Neutrophil (primary cell): ENCODE results near the gene AQP6.

Source experiments
- H3K27ac ChIP-seq: fragments of 200-600 bp; sonication (generic); 2 replicates; pipeline ENCODE4 v1.5.1; 2016; ENCODE audit warnings: mild to moderate bottlenecking, moderate library complexity
- H3K27me3 ChIP-seq: fragments of 200-600 bp; sonication (generic); 2 replicates; pipeline ENCODE4 v1.6.0; 2016; ENCODE audit warnings: mild to moderate bottlenecking
- H3K36me3 ChIP-seq: fragments of 200-600 bp; sonication (generic); 2 replicates; pipeline ENCODE4 v1.5.1; 2017
- H3K4me1 ChIP-seq, 2 experiments: fragments of 200-600 bp in 1 of 2; sonication (generic) in 1 of 2; 1 replicate in 1 of 2; 2 replicates in 1 of 2; pipeline versions ENCODE4 v1.5.1 to v1.6.1; 2013 to 2016; ENCODE audit warnings: low read depth in 1 of 2, low read length in 1 of 2, mild to moderate bottlenecking in 1 of 2, moderate library complexity in 1 of 2; ENCODE audit not compliant: control insufficient read depth in 1 of 2, insufficient read depth in 1 of 2
- H3K4me3 ChIP-seq, 2 experiments: fragments of 200-600 bp in 1 of 2; sonication (generic) in 1 of 2; 1 replicate in 1 of 2; 2 replicates in 1 of 2; pipeline ENCODE4 v1.5.1; 2013 to 2016; ENCODE audit warnings: low read depth in 1 of 2, low read length in 1 of 2, mild to moderate bottlenecking in 1 of 2, moderate library complexity in 1 of 2
- H3K9me3 ChIP-seq: fragments of 200-600 bp; sonication (generic); 2 replicates; pipeline ENCODE4 v1.5.1; 2016
- CTCF ChIP-seq: fragments of 200-600 bp; sonication (generic); IDR thresholded peaks from 2 replicates; pipeline ENCODE4 v1.5.1; 2016; ENCODE audit warnings: antibody characterized with exemption

The AQP6 gene

GRCh38 chr12:49967042-49967776, 5.5 kb upstream of the AQP6 start:
- peaks cover 10 to 22% of the 10 kb centered on the region in 2 experiments for H3K4me1 ChIP-seq
- H3K4me3 ChIP-seq = peak overlapping the region; percentile 66 to 76
- no peaks in the 10 kb centered on the region for H3K9me3 ChIP-seq
- H3K36me3 ChIP-seq = no peaks in the 10 kb centered on the region
- H3K27ac ChIP-seq = no peak overlapping the region
- peaks cover 94% of the 10 kb centered on the region for H3K27me3 ChIP-seq
- TF ChIP-seq CTCF = peak; percentile 95

GRCh38 chr12:49967777-49968250, 4.9 kb upstream of the AQP6 start:
- TF ChIP-seq CTCF = no peak
- Histone ChIP-seq H3K4me1 (peaks cover 10 to 22% of the 10 kb centered on the region in 2 experiments), H3K4me3 (peak overlapping the region; percentile 66 to 76), H3K9me3 (no peaks in the 10 kb centered on the region), H3K27ac (no peak overlapping the region), H3K27me3 (peaks cover 93% of the 10 kb centered on the region), H3K36me3 (no peaks in the 10 kb centered on the region)

GRCh38 chr12:49968471-49968870, 4.3 kb upstream of the AQP6 start:
- peaks cover 87% of the 10 kb centered on the region for H3K27me3 ChIP-seq
- no peaks in the 10 kb centered on the region for H3K9me3 ChIP-seq
- H3K36me3 ChIP-seq = no peaks in the 10 kb centered on the region
- no peak for TF ChIP-seq CTCF
- H3K27ac ChIP-seq = no peak overlapping the region
- H3K4me3 ChIP-seq = no peak overlapping the region
- H3K4me1 ChIP-seq = peaks cover 10 to 22% of the 10 kb centered on the region in 2 experiments

GRCh38 chr12:49969027-49969426, 3.7 kb upstream of the AQP6 start:
- Histone ChIP-seq H3K27me3 (peaks cover 81% of the 10 kb centered on the region), H3K9me3 (no peaks in the 10 kb centered on the region), H3K36me3 (no peaks in the 10 kb centered on the region), H3K4me3 (no peak overlapping the region), H3K4me1 (peaks cover 10 to 22% of the 10 kb centered on the region in 2 experiments), H3K27ac (no peak overlapping the region)
- TF ChIP-seq CTCF = no peak

- Histone ChIP-seq H3K4me3 (no peak overlapping the region), H3K4me1 (peaks cover 10 to 22% of the 10 kb centered on the region in 2 experiments), H3K36me3 (no peaks in the 10 kb centered on the region), H3K27ac (no peak overlapping the region), H3K27me3 (peaks cover 78% of the 10 kb centered on the region), H3K9me3 (no peaks in the 10 kb centered on the region)
- no peak for TF ChIP-seq CTCF
Observed at GRCh38 chr12:49969651-49970429, 2.9 kb upstream of the AQP6 start.
